H9 (cell line): ENCODE results near the gene RANBP9. TPM values are rescaled to one million over a fixed set of nuclear protein-coding genes. Genes with fewer than 3 reads are reported as not detected.

Experiments used
- DNase-seq: peaks from one replicate; pipeline ENCODE4 v3.0.0-alpha.2; 2017
- H2AFZ ChIP-seq: one replicate; pipeline ENCODE4 v1.6.1; 2013; ENCODE audit warnings: mild to moderate bottlenecking, low read length, control low read depth, moderate library complexity
- H2AK5ac ChIP-seq: 2 replicates; pipeline ENCODE4 v1.6.1; 2013; ENCODE audit warnings: low read length, control low read depth, mixed read lengths; ENCODE audit not compliant: insufficient read length
- H2BK120ac ChIP-seq: one replicate; pipeline ENCODE4 v1.6.1; 2013; ENCODE audit warnings: low read depth, mild to moderate bottlenecking, low read length, control low read depth, inconsistent platforms; ENCODE audit not compliant: poor library complexity, severe bottlenecking
- H2BK12ac ChIP-seq: 2 replicates; pipeline ENCODE4 v1.6.1; 2013; ENCODE audit warnings: low read length, control low read depth, mixed read lengths, low read depth; ENCODE audit not compliant: insufficient read length
- H2BK15ac ChIP-seq: 2 replicates; pipeline ENCODE4 v1.6.1; 2013; ENCODE audit warnings: low read depth, low read length, control low read depth
- H2BK20ac ChIP-seq: one replicate; pipeline ENCODE4 v1.6.1; 2013; ENCODE audit warnings: low read depth, mild to moderate bottlenecking, low read length, control low read depth, inconsistent platforms; ENCODE audit not compliant: poor library complexity, severe bottlenecking
- H2BK5ac ChIP-seq: 2 replicates; pipeline ENCODE4 v1.6.1; 2013; ENCODE audit warnings: low read length, control low read depth, mixed read lengths; ENCODE audit not compliant: insufficient read length
- H3K14ac ChIP-seq: 2 replicates; pipeline ENCODE4 v1.6.1; 2013; ENCODE audit warnings: low read length, control low read depth; ENCODE audit not compliant: insufficient read depth
- H3K18ac ChIP-seq: 2 replicates; pipeline ENCODE4 v1.6.1; 2013; ENCODE audit warnings: low read depth, mild to moderate bottlenecking, mixed read lengths, low read length, control low read depth; ENCODE audit not compliant: insufficient read length
- H3K23ac ChIP-seq: 2 replicates; pipeline ENCODE4 v1.6.1; 2013; ENCODE audit warnings: low read length, control low read depth, mixed read lengths, low read depth; ENCODE audit not compliant: insufficient read length
- H3K23me2 ChIP-seq: 2 replicates; pipeline ENCODE4 v1.6.1; 2013; ENCODE audit warnings: low read depth, mild to moderate bottlenecking, mixed read lengths, low read length, control low read depth; ENCODE audit not compliant: insufficient read length, poor library complexity, severe bottlenecking
- H3K27ac ChIP-seq: 2 replicates; pipeline ENCODE4 v1.5.1; 2013; ENCODE audit warnings: low read length, control low read depth, mixed read lengths, low read depth; ENCODE audit not compliant: insufficient read length
- H3K27me3 ChIP-seq: 2 replicates; pipeline ENCODE4 v1.6.1; 2013; ENCODE audit warnings: low read length, control low read depth, inconsistent platforms; ENCODE audit not compliant: insufficient read depth
- H3K4ac ChIP-seq: 2 replicates; pipeline ENCODE4 v1.6.1; 2013; ENCODE audit warnings: low read depth, mild to moderate bottlenecking, control low read depth, inconsistent platforms, low read length, moderate library complexity
- H3K4me1 ChIP-seq: 2 replicates; pipeline ENCODE4 v1.6.1; 2013; ENCODE audit warnings: low read length, control low read depth, inconsistent platforms; ENCODE audit not compliant: insufficient read depth
- H3K4me2 ChIP-seq: 2 replicates; pipeline ENCODE4 v1.6.1; 2013; ENCODE audit warnings: low read length, control low read depth, mixed read lengths; ENCODE audit not compliant: insufficient read length, insufficient read depth
- H3K56ac ChIP-seq: 2 replicates; pipeline ENCODE4 v1.6.1; 2013; ENCODE audit warnings: low read depth, mild to moderate bottlenecking, mixed read lengths, low read length, control low read depth; ENCODE audit not compliant: insufficient read length
- H3K79me1 ChIP-seq: 2 replicates; pipeline ENCODE4 v1.6.1; 2013; ENCODE audit warnings: low read depth, mild to moderate bottlenecking, moderate library complexity, low read length, control low read depth, inconsistent platforms; ENCODE audit not compliant: insufficient read depth, poor library complexity, severe bottlenecking
- H3K79me2 ChIP-seq: 2 replicates; pipeline ENCODE4 v1.6.1; 2013; ENCODE audit warnings: low read length, control low read depth, inconsistent platforms; ENCODE audit not compliant: insufficient read depth
- H3K9ac ChIP-seq: 2 replicates; pipeline ENCODE4 v1.6.1; 2013; ENCODE audit warnings: low read length, control low read depth, mixed read lengths; ENCODE audit not compliant: insufficient read length; ENCODE audit errors: extremely low read depth
- H3K9me3 ChIP-seq: one replicate; pipeline ENCODE4 v1.6.1; 2013; ENCODE audit warnings: low read depth, low read length, inconsistent platforms; ENCODE audit not compliant: control insufficient read depth
- H3T11ph ChIP-seq: one replicate; pipeline ENCODE4 v1.6.1; 2013; ENCODE audit warnings: mild to moderate bottlenecking, low read length, control low read depth, inconsistent platforms
- H4K20me1 ChIP-seq: one replicate; pipeline ENCODE4 v1.6.1; 2013; ENCODE audit not compliant: control insufficient read depth, insufficient read length, insufficient read depth
- H4K5ac ChIP-seq: 2 replicates; pipeline ENCODE4 v1.6.1; 2013; ENCODE audit warnings: low read depth, mild to moderate bottlenecking, mixed read lengths, low read length, control low read depth; ENCODE audit not compliant: insufficient read length
- H4K8ac ChIP-seq: replicated peaks from 2 replicates; pipeline ENCODE4 v1.6.1; 2013; ENCODE audit warnings: low read length, control low read depth, mixed read lengths, low read depth; ENCODE audit not compliant: insufficient read length
- H4K91ac ChIP-seq: 2 replicates; pipeline ENCODE4 v1.6.1; 2013; ENCODE audit warnings: low read depth, mild to moderate bottlenecking, moderate library complexity, mixed read lengths, low read length, control low read depth; ENCODE audit not compliant: insufficient read length
- H3K27ac Mint-ChIP-seq, 3 experiments: 2 replicates in 2 of 3; 3 replicates in 1 of 3; pipeline ENCODE4 v1.8.0; 2020 to 2021; ENCODE audit warnings: mixed read lengths in 3 of 3, mild to moderate bottlenecking in 1 of 3, moderate library complexity in 1 of 3
- H3K27me3 Mint-ChIP-seq: 2 replicates; pipeline ENCODE4 v1.8.0; 2021; ENCODE audit warnings: low read depth, mild to moderate bottlenecking, moderate library complexity, mixed read lengths
- H3K36me3 Mint-ChIP-seq, 3 experiments: 2 replicates in 2 of 3; 3 replicates in 1 of 3; pipeline ENCODE4 v1.8.0; 2020 to 2021; ENCODE audit warnings: low read depth in 3 of 3, mixed read lengths in 3 of 3; ENCODE audit not compliant: insufficient read depth in 1 of 3
- H3K4me1 Mint-ChIP-seq, 2 experiments: 2 replicates each; pipeline ENCODE4 v1.8.0; 2020; ENCODE audit warnings: mixed read lengths in 2 of 2
- H3K4me3 Mint-ChIP-seq, 2 experiments: 2 replicates in 1 of 2; 3 replicates in 1 of 2; pipeline ENCODE4 v1.8.0; 2020 to 2021; ENCODE audit warnings: mild to moderate bottlenecking in 2 of 2, mixed read lengths in 2 of 2, moderate library complexity in 1 of 2
- H3K9me3 Mint-ChIP-seq, 2 experiments: 2 replicates in 1 of 2; 3 replicates in 1 of 2; pipeline ENCODE4 v1.8.0; 2020; ENCODE audit warnings: mild to moderate bottlenecking in 2 of 2, mixed read lengths in 2 of 2, moderate library complexity in 1 of 2
- CTCF ChIP-seq: fragments of 200-600 bp; sonication (generic); conservative IDR thresholded peaks from 3 replicates; pipeline ENCODE4 v1.8.0; 2021; ENCODE audit warnings: antibody characterized with exemption, mild to moderate bottlenecking
- WGBS: extraction: QIAGEN DNeasy Blood & Tissue Kit; methylation state at CpG from one replicate; pipeline ENCODE4 v1.1.7; 2013; ENCODE audit warnings: missing lambda C conversion rate, low lambda C conversion rate, mixed read lengths; ENCODE audit not compliant: insufficient read length; ENCODE audit errors: extremely low coverage; 5-methylcytosine and 5-hydroxymethylcytosine counted together
- total RNA-seq: library from RNA; stranded (reverse); gene quantifications from 2 replicates; pipeline ENCODE4 v1.2.1, GENCODE V29; 2021

The RANBP9 gene
- total RNA-seq, 1 experiment from 2014 or later = 37.2 TPM

- Histone ChIP-seq H2BK15ac (no peak overlapping the region), H3K14ac (no peak overlapping the region), H4K8ac (no peak overlapping the region), H3K27me3 (no peaks in the 10 kb centered on the region), H2AK5ac (no peak overlapping the region), H3K9ac (no peak overlapping the region), H3K23me2 (no peaks in the 10 kb centered on the region), H2BK12ac (no peak overlapping the region), H2AFZ (no peak overlapping the region), H3K4me2 (no peak overlapping the region), H2BK20ac (no peak overlapping the region), H3K23ac (no peak overlapping the region), H3K9me3 (no peaks in the 10 kb centered on the region), H3K4ac (no peak overlapping the region), H3T11ph (no peak overlapping the region), H3K79me1 (no peaks in the 10 kb centered on the region), H4K20me1 (no peaks in the 10 kb centered on the region), H3K56ac (no peak overlapping the region), H2BK5ac (no peak overlapping the region), H4K5ac (no peak overlapping the region), H3K27ac (no peak overlapping the region), H3K4me1 (no peaks in the 10 kb centered on the region), H4K91ac (no peak overlapping the region), H3K18ac (no peak overlapping the region), H3K79me2 (peaks cover 6% of the 10 kb centered on the region; the same call in 1 of the 2 replicates), H2BK120ac (no peak overlapping the region)
- DNase-seq = no peak
- no peak for TF ChIP-seq CTCF
- peaks cover 4% of the 10 kb centered on the region in 2 experiments; a peak in 2 of 5 replicates for H3K9me3 Mint-ChIP-seq
- peaks cover 10 to 22% of the 10 kb centered on the region in 2 experiments for H3K4me1 Mint-ChIP-seq
- no peak overlapping the region for H3K27ac Mint-ChIP-seq
- no peak overlapping the region for H3K4me3 Mint-ChIP-seq
- H3K36me3 Mint-ChIP-seq = peaks cover 12 to 15% (median 13%) of the 10 kb centered on the region in 3 experiments
- no peaks in the 10 kb centered on the region for H3K27me3 Mint-ChIP-seq
- WGBS = no CpG with 5 or more reads among the region's 6 CpGs
These were observed 29.3 kb downstream of the RANBP9 start for GRCh38 chr6:13682346-13682745.
